T-helper 1 cell treated with Interleukin-12 subunit alpha and Interleukin-12 subunit beta and Interleukin-4 antibody, amounts not matched to agents 30 μg/mL and 1 μg/mL, for 36 hours (primary cell): ENCODE results near the gene PPP1CA.

Experiments used
- H3K27ac Mint-ChIP-seq: one replicate; pipeline ENCODE4 v1.8.0; 2021; ENCODE audit warnings: mild to moderate bottlenecking, mixed read lengths
- H3K27me3 Mint-ChIP-seq: one replicate; pipeline ENCODE4 v1.8.0; 2021; ENCODE audit warnings: low read depth, mixed read lengths
- H3K36me3 Mint-ChIP-seq: one replicate; pipeline ENCODE4 v1.8.0; 2021; ENCODE audit warnings: low read depth, mixed read lengths
- H3K4me1 Mint-ChIP-seq: one replicate; pipeline ENCODE4 v1.8.0; 2021; ENCODE audit warnings: low read depth, mixed read lengths
- H3K4me3 Mint-ChIP-seq: one replicate; pipeline ENCODE4 v1.8.0; 2021; ENCODE audit warnings: mild to moderate bottlenecking, moderate library complexity, mixed read lengths
- H3K9me3 Mint-ChIP-seq: one replicate; pipeline ENCODE4 v1.8.0; 2021; ENCODE audit warnings: mixed read lengths

PPP1CA gene

DNA sequence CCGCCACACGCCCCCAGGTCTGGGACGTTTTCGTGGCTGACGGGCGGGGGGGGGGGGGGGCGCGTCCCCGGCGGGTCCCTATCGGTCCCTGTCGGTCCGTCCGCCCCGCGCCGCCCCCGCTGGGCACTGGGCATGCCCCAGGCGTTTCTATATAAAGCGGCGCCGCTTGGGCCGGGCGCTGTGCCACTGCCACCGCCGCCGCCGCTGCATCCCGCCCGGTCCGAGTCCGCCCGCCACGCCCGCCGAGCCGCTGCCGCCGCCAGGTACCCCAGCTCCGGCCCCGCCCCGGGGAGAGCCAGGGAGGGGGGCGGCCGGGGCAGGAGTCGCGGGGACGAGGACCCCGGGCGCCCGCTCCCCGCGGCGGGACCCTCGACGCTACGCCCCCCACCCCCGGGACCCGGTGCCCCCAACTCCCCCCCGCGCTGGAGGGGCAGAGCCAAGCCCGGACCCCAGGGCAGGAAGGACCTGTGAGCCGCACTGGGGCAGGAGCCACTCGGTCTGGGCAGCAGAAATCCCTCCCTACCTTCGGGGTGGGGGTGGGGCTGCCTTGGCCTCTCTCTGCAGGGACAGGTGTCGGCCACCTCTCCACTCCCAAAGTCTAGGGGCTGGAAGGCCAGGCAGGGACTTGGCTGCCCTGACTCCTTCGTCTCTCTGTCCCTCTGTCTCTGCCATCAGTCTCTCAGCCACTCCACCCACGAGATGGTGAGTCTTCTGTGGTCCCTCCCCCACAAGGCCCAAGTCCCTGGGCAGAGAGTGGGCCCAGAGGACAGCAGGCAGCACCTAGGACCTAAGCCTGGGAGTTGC, 14.0 kb upstream of the PPP1CA start, which contains the start of gene CARNS1:
TSS of gene CARNS1 (plus strand) at position 178 of the 804 bp plus-strand sequence. CDS start at position 700, 522 bp downstream.
- peaks cover 21% of the 10 kb centered on the region for H3K27me3 Mint-ChIP-seq
- H3K4me3 Mint-ChIP-seq: peak within 1 kb of the TSS; percentile 51
- H3K4me1 Mint-ChIP-seq: peaks cover 35% of the 10 kb centered on the region
- H3K36me3 Mint-ChIP-seq: peaks cover 3% of the 10 kb centered on the region
- no peak within 1 kb of the TSS for H3K27ac Mint-ChIP-seq
- H3K9me3 Mint-ChIP-seq: no peaks in the 10 kb centered on the region

DNA sequence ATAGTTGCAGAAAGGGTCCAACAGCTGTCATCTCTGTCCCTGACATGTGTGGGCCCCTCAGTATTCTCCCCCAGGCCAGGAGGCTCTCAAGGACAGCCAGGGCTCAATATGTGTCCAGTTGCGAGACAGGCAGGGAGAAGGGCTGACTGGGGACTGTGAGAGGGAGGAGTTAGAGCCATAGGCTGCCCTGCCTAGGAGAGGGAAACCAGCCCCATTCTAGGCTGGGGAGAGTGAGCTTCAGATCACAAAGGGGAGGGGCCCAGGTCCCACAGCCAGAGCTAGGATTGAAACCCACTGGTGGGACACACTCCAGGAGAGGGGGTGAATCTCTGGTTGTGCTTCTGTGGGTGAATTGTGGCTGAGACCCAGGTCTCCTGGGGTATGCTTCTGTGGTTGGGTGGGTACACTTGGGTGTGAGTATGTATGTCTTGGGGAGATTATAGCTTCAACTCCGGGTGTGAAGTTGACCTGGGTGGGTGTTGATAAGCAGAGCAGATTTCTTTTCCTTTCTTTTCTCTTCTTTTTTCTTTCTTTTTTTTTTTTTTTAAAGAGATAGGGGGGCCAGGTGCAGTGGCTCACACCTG, 11.7 kb upstream of the PPP1CA start:
- Mint-ChIP-seq H3K27ac (peak overlapping the region; percentile 38), H3K4me1 (peaks cover 44% of the 10 kb centered on the region), H3K36me3 (peaks cover 15% of the 10 kb centered on the region), H3K4me3 (no peak overlapping the region), H3K9me3 (no peaks in the 10 kb centered on the region), H3K27me3 (peaks cover 16% of the 10 kb centered on the region)

DNA sequence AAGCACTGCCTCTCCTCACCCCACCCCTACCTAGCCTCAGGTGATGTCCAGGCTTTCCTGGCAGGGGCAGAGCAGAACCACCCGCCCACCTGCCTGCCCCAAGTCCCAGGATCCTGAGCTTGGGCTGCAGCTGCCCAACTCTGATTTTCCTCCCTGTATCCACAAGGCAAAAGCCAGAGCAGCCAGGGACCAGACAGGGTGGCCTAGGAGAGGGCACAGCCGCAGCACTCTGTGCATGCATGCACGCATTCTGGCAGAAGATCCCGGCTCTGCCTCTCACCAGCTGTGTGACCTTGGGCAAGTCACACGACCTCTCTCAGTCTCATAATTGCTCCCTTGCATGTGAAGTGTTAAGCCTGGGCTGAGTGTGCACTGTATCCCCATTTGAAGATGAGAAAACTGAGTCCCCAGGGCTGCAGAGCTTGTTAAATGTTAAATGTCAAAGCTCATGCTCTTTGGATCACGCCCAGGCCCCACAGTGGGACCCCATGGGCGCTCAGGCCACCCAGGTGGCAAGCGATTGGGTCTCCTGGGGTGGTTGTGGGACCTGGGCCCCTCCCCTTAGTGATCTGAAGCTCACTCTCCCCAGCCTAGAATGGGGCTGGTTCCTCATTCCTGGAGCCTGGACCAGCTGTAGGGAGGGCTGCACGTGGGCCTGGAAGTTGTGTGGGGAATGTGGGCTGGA, 11.0 kb upstream of the PPP1CA start:
- peaks cover 21% of the 10 kb centered on the region for H3K36me3 Mint-ChIP-seq
- no peak overlapping the region for H3K27ac Mint-ChIP-seq
- peaks cover 51% of the 10 kb centered on the region for H3K4me1 Mint-ChIP-seq
- no peaks in the 10 kb centered on the region for H3K9me3 Mint-ChIP-seq
- H3K4me3 Mint-ChIP-seq: no peak overlapping the region
- H3K27me3 Mint-ChIP-seq: peaks cover 16% of the 10 kb centered on the region

DNA sequence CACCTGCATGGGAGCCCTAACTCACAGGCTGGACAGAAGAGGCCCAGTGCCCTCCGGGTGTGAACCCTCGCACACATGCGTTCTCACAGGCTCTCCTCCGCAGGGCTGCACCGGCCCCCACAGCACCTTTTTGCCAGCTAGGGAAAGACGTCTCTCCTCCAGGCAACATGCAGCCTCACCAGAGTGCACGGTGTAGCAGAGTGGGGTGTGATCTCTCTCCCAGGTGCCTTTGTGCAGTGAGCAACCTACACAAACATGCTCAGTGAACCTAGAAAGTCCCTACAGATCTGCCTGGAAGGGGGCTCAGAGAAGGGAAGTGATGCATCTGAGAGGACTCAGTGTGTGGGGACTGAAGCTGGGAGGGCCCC, 10.1 kb upstream of the PPP1CA start:
- no peak overlapping the region for H3K27ac Mint-ChIP-seq

DNA sequence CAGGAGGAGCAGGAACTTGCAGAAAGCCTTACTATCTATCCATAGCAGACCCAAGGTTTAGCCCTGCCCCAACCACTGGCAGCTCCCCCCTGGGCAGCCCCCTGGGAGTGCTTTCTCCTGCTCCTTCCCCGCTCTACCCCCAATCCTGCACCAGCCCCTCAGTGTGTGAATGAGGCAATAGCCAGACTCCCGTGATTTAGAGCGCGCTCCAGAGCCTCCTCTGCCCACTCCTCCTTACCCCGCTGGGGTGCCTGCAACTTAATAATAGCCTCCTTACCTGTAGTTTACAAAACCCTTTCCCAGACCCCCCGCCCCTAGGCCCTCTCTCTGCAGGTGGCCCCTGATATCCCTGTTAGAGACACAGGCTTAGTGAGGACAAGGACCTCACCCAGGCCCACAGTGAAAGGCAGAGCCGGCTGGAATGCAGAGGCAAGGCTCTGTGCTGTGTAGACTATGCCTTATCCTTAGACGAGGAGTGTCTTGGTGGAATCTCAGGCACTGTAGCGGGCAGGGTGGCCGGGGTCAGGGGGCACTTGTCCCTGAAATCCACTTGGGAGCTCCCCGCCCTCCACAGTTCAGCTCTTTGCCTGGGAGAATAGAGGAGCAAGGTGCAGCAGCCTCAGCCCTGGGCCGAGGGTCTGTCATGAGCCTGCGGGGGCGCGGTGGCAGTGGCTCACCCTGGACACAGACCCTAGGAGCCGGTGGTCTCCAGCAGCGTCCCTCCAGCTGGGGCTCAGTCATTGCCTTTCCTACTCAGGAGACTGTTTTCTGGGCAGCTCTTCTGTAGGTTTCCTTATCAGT, 9.5 kb upstream of the PPP1CA start:
- H3K36me3 Mint-ChIP-seq: peaks cover 31% of the 10 kb centered on the region
- H3K27me3 Mint-ChIP-seq: peaks cover 9% of the 10 kb centered on the region
- H3K4me1 Mint-ChIP-seq: peaks cover 54% of the 10 kb centered on the region
- H3K9me3 Mint-ChIP-seq: no peaks in the 10 kb centered on the region
- peak overlapping the region; percentile 69 for H3K27ac Mint-ChIP-seq
- H3K4me3 Mint-ChIP-seq: peak overlapping the region; percentile 46

More for the DNA sequence above, 10.1 kb upstream of the PPP1CA start:
- Mint-ChIP-seq H3K9me3 (no peaks in the 10 kb centered on the region), H3K36me3 (peaks cover 27% of the 10 kb centered on the region), H3K4me3 (no peak overlapping the region), H3K4me1 (peaks cover 57% of the 10 kb centered on the region), H3K27me3 (peaks cover 15% of the 10 kb centered on the region)

DNA sequence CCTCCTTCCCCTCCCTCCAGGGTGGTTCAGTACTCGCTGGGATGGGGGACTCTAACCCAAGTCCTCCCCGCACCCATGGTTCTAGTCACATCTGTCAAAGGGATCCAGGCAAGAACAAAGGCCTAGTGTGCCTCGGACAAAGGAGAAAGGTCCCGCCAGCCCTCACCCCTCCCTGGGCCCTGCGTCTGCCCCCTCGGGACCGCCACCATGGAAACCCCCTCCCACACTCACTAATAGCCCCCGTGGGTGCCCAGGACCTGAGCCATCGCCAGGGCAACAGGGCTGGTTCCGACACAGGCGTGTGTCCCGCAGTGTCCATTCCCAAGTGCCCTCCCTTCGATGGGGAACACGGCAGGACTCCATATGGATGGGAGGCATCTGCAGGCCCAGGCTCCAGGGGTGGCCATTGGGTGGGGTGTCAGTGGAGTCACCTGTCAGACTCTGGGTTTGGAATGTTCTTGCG, 8.7 kb upstream of the PPP1CA start:
- Mint-ChIP-seq H3K9me3 (no peaks in the 10 kb centered on the region), H3K27me3 (peaks cover 6% of the 10 kb centered on the region), H3K27ac (peak overlapping the region; percentile 62), H3K4me3 (peak overlapping the region; percentile 64), H3K4me1 (peaks cover 57% of the 10 kb centered on the region), H3K36me3 (peaks cover 35% of the 10 kb centered on the region)

DNA sequence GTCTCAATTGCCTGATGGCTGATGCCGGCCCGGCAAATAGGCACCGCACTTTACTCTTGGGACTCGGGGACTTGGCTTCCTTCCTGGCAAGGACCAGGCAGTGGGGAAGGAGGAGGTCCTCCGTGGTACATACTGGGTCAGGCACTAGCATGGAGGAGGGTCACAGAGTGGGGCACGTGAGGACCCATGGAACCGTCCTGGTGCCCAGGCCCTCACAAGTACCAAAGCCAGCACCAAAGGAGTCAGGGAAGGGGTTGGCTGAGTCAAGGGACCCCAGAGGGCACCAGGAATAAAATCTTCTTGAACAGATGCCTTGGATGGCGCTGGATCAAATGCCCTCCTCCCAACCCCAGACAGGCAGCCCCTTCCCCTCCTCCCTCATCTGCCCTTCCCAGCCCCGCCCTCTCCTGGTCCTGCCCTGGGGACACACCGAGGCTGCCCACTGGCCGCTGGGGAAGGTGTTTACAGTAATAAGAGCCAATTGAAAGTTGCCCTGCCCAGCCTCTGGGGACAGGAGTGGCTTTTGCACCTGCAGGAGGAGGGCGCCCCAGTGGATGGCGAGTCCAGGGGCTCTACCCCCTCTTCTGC, 8.2 kb upstream of the PPP1CA start:
- peaks cover 59% of the 10 kb centered on the region for H3K4me1 Mint-ChIP-seq
- H3K27me3 Mint-ChIP-seq: peaks cover 6% of the 10 kb centered on the region
- peaks cover 39% of the 10 kb centered on the region for H3K36me3 Mint-ChIP-seq

DNA sequence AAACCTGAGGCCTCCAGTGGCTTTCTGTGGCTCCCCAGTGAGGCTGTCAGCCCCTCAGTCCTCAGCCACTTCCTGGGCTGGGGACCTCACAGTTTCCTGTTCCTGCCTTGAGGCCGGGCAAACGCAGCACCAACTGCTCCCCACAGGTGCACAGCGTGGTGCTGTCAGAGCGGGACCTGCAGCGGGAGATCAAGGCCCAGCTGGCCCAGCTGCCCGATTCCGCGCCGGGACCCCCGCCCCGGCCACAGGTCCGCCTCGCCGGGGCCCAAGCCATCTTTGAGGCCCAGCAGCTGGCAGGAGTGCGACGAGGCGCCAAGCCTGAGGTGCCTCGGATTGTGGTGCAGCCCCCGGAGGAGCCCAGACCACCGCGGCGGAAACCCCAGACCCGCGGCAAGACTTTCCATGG, 7.6 kb upstream of the PPP1CA start:
- no peaks in the 10 kb centered on the region for H3K9me3 Mint-ChIP-seq
- H3K4me1 Mint-ChIP-seq: peaks cover 60% of the 10 kb centered on the region
- peak overlapping the region; percentile 91 for H3K4me3 Mint-ChIP-seq
- H3K27me3 Mint-ChIP-seq: peaks cover 6% of the 10 kb centered on the region
- peak overlapping the region; percentile 97 for H3K27ac Mint-ChIP-seq
- H3K36me3 Mint-ChIP-seq: peaks cover 44% of the 10 kb centered on the region

More for the DNA sequence above, 8.2 kb upstream of the PPP1CA start:
- H3K9me3 Mint-ChIP-seq: no peaks in the 10 kb centered on the region
- H3K27ac Mint-ChIP-seq: peak overlapping the region; percentile 90
- peak overlapping the region; percentile 91 for H3K4me3 Mint-ChIP-seq

DNA sequence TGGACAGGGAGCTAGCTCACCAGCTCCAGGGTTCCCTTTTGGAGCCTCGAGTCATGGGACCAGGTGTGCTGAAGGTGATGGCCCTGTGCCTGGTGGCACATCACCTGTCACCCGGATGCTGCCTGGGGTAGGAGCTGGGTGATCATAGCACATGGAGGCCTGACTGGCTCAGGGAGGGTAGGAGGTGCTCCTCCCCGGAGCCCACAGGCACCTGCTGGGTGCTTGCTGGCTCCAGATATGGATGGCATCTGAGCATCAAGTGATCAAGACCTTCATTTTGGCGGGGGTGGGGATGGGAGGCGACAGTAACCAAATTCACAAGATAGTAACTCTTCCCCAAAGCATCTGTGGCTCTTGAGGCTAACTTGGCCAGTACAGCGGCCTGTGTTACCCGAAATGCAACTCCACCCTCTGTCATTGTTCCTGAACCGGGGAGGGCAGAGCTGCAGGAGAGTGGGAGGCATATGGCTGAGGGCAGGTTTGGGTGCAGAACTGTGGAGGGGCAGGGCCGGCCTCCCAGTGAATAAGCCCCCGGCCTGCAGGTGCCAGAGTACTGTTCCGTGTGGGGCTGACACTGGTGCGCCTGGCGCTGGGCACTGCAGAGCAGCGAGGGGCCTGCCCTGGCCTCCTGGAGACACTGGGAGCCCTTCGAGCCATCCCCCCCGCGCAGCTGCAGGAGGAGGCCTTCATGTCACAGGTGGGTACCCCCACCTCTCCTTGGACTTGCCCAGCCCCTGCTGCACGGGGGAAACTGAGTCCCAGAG, 7.0 kb upstream of the PPP1CA start:
- peaks cover 46% of the 10 kb centered on the region for H3K36me3 Mint-ChIP-seq
- no peaks in the 10 kb centered on the region for H3K9me3 Mint-ChIP-seq
- H3K4me3 Mint-ChIP-seq: peak overlapping the region; percentile 91
- H3K27me3 Mint-ChIP-seq: peaks cover 5% of the 10 kb centered on the region
- H3K4me1 Mint-ChIP-seq: peaks cover 59% of the 10 kb centered on the region
- H3K27ac Mint-ChIP-seq: peak overlapping the region; percentile 97

DNA sequence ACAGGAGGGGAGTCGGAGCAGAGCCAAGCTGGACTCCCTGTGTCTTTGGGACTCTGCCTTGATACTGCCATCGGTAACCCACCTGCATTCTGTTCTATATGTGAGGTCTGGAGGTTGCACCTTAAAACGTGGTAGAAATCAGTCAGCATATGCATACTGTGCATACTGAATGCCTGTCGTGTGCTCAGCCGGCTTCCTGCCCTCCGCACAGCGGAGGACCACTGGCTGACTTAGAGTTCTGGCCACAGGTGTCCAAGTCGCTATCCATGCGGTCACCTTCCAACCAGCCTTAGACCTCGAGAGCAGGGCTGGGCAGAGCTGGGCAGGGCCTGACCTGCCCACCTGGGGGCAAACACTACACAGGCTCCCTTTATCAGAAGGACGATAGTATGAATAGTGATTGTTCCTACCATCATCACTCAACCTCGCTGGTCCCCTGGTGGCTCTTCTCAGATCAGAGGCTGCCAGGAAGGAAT, 6.1 kb upstream of the PPP1CA start:
- peaks cover 51% of the 10 kb centered on the region for H3K4me1 Mint-ChIP-seq
- H3K9me3 Mint-ChIP-seq: no peaks in the 10 kb centered on the region
- H3K27me3 Mint-ChIP-seq: no peaks in the 10 kb centered on the region
- H3K36me3 Mint-ChIP-seq: peaks cover 45% of the 10 kb centered on the region
- H3K27ac Mint-ChIP-seq: peak overlapping the region; percentile 97
- peak overlapping the region; percentile 91 for H3K4me3 Mint-ChIP-seq

DNA sequence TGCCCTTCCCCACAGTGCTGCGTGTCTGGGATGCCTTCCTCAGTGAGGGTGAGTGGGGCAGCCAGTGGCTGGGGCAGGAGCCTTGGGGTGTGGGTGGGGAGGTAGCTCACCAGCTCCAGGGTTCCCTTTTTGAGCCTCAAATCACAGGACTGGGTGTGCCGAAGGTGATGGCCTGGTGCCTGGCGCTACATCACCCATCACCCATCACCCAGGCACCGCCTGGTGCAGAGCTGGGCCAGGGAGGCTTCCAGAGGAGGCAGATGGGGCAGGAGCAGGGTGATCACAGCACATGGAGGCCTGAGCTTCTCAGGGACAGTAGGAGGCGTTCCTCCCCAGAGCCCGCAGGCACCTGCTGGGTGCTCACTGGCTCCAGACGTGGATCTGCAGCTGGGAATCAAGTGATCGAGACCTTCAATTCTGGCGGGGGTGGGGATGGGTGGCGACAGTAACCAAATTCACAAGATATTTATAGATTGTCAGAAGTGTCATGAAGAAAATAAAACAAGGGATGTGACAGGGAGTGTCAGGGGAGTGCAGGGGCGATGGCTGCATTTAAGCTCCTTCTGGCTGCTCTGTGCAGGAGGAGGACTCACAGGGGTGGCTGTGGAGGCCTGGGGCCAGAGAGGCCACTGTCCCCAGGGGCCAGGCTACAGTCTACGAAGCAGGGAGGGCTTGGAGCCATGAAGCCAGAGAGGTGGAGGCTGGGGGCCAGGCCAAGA, 5.5 kb upstream of the PPP1CA start:
- H3K4me1 Mint-ChIP-seq: peaks cover 45% of the 10 kb centered on the region
- no peaks in the 10 kb centered on the region for H3K27me3 Mint-ChIP-seq
- peak overlapping the region; percentile 91 for H3K4me3 Mint-ChIP-seq
- peaks cover 45% of the 10 kb centered on the region for H3K36me3 Mint-ChIP-seq
- no peaks in the 10 kb centered on the region for H3K9me3 Mint-ChIP-seq
- peak overlapping the region; percentile 97 for H3K27ac Mint-ChIP-seq

DNA sequence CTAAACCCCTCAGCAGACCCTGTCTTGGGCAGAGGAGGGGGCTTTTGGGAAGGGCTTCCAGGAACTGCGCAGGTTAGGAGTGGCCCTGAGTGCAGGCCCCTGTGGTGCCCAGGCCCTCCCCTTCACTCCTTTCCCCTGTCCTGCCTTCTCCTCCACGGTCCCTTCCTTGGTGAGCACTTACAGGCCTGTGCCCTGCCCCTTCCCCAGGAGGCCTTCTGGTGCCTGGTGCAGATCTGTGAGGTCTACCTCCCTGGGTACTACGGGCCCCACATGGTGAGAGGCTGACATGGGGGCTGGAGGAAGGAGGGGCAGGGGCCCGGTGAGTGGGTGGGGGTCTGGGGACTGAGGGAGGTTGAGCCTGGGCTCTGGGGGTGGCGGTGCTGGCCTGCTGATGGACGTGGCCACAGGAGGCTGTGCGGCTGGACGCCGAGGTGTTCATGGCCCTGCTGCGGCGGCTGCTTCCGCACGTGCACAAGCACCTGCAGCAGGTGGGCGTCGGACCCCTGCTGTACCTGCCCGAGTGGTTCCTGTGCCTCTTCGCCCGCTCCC, 4.8 kb upstream of the PPP1CA start:
- H3K4me1 Mint-ChIP-seq: peaks cover 40% of the 10 kb centered on the region
- H3K36me3 Mint-ChIP-seq: peaks cover 45% of the 10 kb centered on the region
- no peaks in the 10 kb centered on the region for H3K27me3 Mint-ChIP-seq
- H3K9me3 Mint-ChIP-seq: no peaks in the 10 kb centered on the region
- peak overlapping the region; percentile 97 for H3K27ac Mint-ChIP-seq
- peak overlapping the region; percentile 91 for H3K4me3 Mint-ChIP-seq
